Large intestine (tissue), 3 donors: ENCODE data around the gene MOV10L1. TPM values are rescaled to one million over a fixed set of nuclear protein-coding genes. Genes with fewer than 3 reads are reported as not detected.
A peak's percentile ranks its signal among the peaks of the same experiment; 100 is the strongest.

Source experiments
- DNase-seq, 2 donors: peaks; one replicate each; pipeline versions ENCODE4 v3.0.0 to v3.0.0-alpha.2; 2013
- H3K27ac ChIP-seq: one replicate; pipeline ENCODE4 v1.5.1; 2013; ENCODE audit warnings: low read length
- H3K27me3 ChIP-seq: 2 replicates; pipeline ENCODE4 v1.6.1; 2013; ENCODE audit warnings: low read length; ENCODE audit not compliant: control insufficient read depth, insufficient read depth
- H3K36me3 ChIP-seq: 2 replicates; pipeline ENCODE4 v1.6.1; 2013; ENCODE audit warnings: low read length; ENCODE audit not compliant: control insufficient read depth, insufficient read depth
- H3K4me1 ChIP-seq: one replicate; pipeline ENCODE4 v1.6.1; 2013; ENCODE audit warnings: low read length; ENCODE audit not compliant: control insufficient read depth, insufficient read depth
- H3K4me3 ChIP-seq: one replicate; pipeline ENCODE4 v1.5.1; 2013; ENCODE audit warnings: low read length
- H3K9me3 ChIP-seq: one replicate; pipeline ENCODE4 v1.6.1; 2013; ENCODE audit warnings: mild to moderate bottlenecking, low read depth, low read length, moderate library complexity; ENCODE audit not compliant: control insufficient read depth
- WGBS: methylation state at CpG from one replicate; pipeline ENCODE4 v1.1.5; 2013; ENCODE audit warnings: low lambda C conversion rate; ENCODE audit not compliant: insufficient coverage; 5-methylcytosine and 5-hydroxymethylcytosine counted together
- polyA plus RNA-seq: library from polyadenylated mRNA; unstranded; fragments of 120-200 nt; gene quantifications from one replicate; pipeline ENCODE4 v1.2.1, GENCODE V29; 2013

MOV10L1 gene
- polyA plus RNA-seq, 1 donor: 2.3 TPM

- H3K9me3 ChIP-seq: peaks cover 5% of the 10 kb centered on the region
- DNase-seq: no peak
- no peaks in the 10 kb centered on the region for H3K36me3 ChIP-seq
- peaks cover 34% of the 10 kb centered on the region for H3K27me3 ChIP-seq
- no peak overlapping the region for H3K27ac ChIP-seq
- no peak overlapping the region for H3K4me3 ChIP-seq
- peaks cover 13% of the 10 kb centered on the region for H3K4me1 ChIP-seq
- no CpG with 5 or more reads among the region's 15 CpGs for WGBS
These were observed 81.6 kb downstream of the MOV10L1 start for GRCh38 chr22:50171319-50171964.

- no CpG with 5 or more reads among the region's 13 CpGs for WGBS
- H3K27me3 ChIP-seq: peaks cover 34% of the 10 kb centered on the region
These were observed 82.2 kb downstream of the MOV10L1 start for GRCh38 chr22:50171965-50172421.

GRCh38 chr22:50173311-50173982, 83.6 kb downstream of the MOV10L1 start:
- H3K36me3 ChIP-seq: no peaks in the 10 kb centered on the region
- DNase-seq: no peak
- peaks cover 13% of the 10 kb centered on the region for H3K4me1 ChIP-seq
- H3K27me3 ChIP-seq: peaks cover 29% of the 10 kb centered on the region
- WGBS: no CpG with 5 or more reads among the region's 26 CpGs
- peaks cover 19% of the 10 kb centered on the region for H3K9me3 ChIP-seq
- H3K27ac ChIP-seq: no peak overlapping the region
- H3K4me3 ChIP-seq: no peak overlapping the region

More at GRCh38 chr22:50171965-50172421, 82.2 kb downstream of the MOV10L1 start:
- H3K27ac ChIP-seq: no peak overlapping the region
- H3K36me3 ChIP-seq: no peaks in the 10 kb centered on the region
- peaks cover 6% of the 10 kb centered on the region for H3K9me3 ChIP-seq
- H3K4me1 ChIP-seq: peaks cover 13% of the 10 kb centered on the region
- H3K4me3 ChIP-seq: no peak overlapping the region
- peak in 1 of 2 donors; percentile 68 for DNase-seq

GRCh38 chr22:50173983-50174355, 84.2 kb downstream of the MOV10L1 start:
- Histone ChIP-seq H3K36me3 (no peaks in the 10 kb centered on the region), H3K27me3 (peaks cover 29% of the 10 kb centered on the region), H3K4me1 (peaks cover 13% of the 10 kb centered on the region), H3K4me3 (no peak overlapping the region), H3K9me3 (peaks cover 24% of the 10 kb centered on the region), H3K27ac (no peak overlapping the region)
- no peak for DNase-seq
- WGBS: no CpG with 5 or more reads among the region's 6 CpGs

- Histone ChIP-seq H3K27me3 (peaks cover 23% of the 10 kb centered on the region), H3K4me1 (peaks cover 13% of the 10 kb centered on the region), H3K9me3 (peaks cover 26% of the 10 kb centered on the region), H3K36me3 (no peaks in the 10 kb centered on the region), H3K27ac (no peak overlapping the region), H3K4me3 (no peak overlapping the region)
- DNase-seq: no peak
- no CpG with 5 or more reads among the region's 27 CpGs for WGBS
These were observed 84.8 kb downstream of the MOV10L1 start for GRCh38 chr22:50174382-50175190.

GRCh38 chr22:50175191-50175461, 85.3 kb downstream of the MOV10L1 start:
- no peaks in the 10 kb centered on the region for H3K36me3 ChIP-seq
- DNase-seq: no peak
- H3K9me3 ChIP-seq: peaks cover 29% of the 10 kb centered on the region
- WGBS: no CpG with 5 or more reads among the region's 6 CpGs
- no peak overlapping the region for H3K27ac ChIP-seq
- H3K4me3 ChIP-seq: no peak overlapping the region
- H3K27me3 ChIP-seq: peaks cover 23% of the 10 kb centered on the region
- peaks cover 13% of the 10 kb centered on the region for H3K4me1 ChIP-seq

- Histone ChIP-seq H3K36me3 (no peaks in the 10 kb centered on the region), H3K27me3 (peaks cover 18% of the 10 kb centered on the region), H3K27ac (no peak overlapping the region), H3K9me3 (peaks cover 29% of the 10 kb centered on the region), H3K4me1 (peaks cover 11% of the 10 kb centered on the region), H3K4me3 (no peak overlapping the region)
- no peak for DNase-seq
- WGBS: no CpG with 5 or more reads among the region's 27 CpGs
These were observed 86.4 kb downstream of the MOV10L1 start for GRCh38 chr22:50175921-50176849.

GRCh38 chr22:50176850-50177536, 87.2 kb downstream of the MOV10L1 start:
- Histone ChIP-seq H3K4me3 (no peak overlapping the region), H3K27ac (no peak overlapping the region), H3K27me3 (peaks cover 10% of the 10 kb centered on the region), H3K4me1 (peaks cover 3% of the 10 kb centered on the region), H3K9me3 (peaks cover 29% of the 10 kb centered on the region), H3K36me3 (no peaks in the 10 kb centered on the region)
- WGBS: 98% methylated on average over 13 of the region's 76 CpGs
- no peak for DNase-seq

GRCh38 chr22:50177537-50178470, 88.0 kb downstream of the MOV10L1 start:
- DNase-seq: no peak
- no peak overlapping the region for H3K27ac ChIP-seq
- H3K36me3 ChIP-seq: no peaks in the 10 kb centered on the region
- WGBS: no CpG with 5 or more reads among the region's 98 CpGs
- H3K4me3 ChIP-seq: no peak overlapping the region
- no peaks in the 10 kb centered on the region for H3K4me1 ChIP-seq
- H3K9me3 ChIP-seq: peaks cover 29% of the 10 kb centered on the region
- H3K27me3 ChIP-seq: peaks cover 8% of the 10 kb centered on the region
